GM03348 (cell line): ENCODE results near the gene ABCA13.
"Not testable (repeated sequence)": the region's sequence is repeated elsewhere in the genome, so short reads cannot be mapped to it uniquely, and the experiment has no call there.

Experiments used
- DNase-seq: peaks from one replicate; pipeline ENCODE4 v3.0.0; 2012; ENCODE audit warnings: low spot score

The ABCA13 gene

DNA sequence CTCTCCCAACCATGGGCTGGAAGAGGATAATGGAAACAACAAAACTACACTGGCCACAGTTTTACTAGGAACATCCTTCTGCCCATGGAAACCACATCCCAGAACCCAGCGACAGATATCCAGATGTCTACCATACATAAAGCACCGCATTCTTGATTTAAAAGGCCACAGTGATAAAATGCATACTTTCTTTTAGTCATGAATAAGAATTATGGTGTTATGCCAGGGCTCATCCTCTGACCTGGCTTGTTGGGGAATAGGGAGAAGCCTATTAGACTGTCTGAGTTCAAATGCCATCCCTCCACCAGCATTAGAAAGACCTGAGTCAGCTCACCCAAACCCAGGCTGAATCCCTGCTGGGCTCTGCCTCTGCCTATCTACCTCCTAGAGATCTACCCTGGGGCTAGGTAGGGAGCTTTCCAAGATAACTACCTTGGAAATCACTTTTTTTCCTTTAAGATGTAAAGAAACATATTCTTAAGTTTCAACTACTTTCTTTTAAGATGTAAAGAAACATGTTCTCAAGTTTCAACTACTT lies 5.2 kb downstream of the ABCA13 start:
- peak; percentile 39 for DNase-seq

DNA sequence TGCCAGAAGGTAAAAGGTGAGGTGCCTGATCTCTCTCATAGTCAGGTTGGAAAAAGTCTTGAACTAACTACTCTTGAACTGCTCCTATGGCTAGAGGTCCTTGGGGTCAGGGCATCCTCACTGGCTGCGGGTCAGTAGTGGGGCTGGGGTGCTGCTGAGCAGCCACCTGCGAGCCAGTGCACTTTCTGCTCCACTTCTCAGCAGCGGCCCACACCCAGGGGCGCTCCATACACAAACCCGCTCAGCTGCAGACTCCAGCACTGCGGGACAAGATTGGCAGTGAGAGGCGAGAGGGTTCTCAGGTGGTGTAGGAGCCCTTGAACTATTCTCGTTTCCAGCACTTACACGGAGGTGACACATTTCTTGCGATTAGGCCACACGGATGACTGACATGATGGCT lies 6.0 kb downstream of the ABCA13 start:
- no peak for DNase-seq

DNA sequence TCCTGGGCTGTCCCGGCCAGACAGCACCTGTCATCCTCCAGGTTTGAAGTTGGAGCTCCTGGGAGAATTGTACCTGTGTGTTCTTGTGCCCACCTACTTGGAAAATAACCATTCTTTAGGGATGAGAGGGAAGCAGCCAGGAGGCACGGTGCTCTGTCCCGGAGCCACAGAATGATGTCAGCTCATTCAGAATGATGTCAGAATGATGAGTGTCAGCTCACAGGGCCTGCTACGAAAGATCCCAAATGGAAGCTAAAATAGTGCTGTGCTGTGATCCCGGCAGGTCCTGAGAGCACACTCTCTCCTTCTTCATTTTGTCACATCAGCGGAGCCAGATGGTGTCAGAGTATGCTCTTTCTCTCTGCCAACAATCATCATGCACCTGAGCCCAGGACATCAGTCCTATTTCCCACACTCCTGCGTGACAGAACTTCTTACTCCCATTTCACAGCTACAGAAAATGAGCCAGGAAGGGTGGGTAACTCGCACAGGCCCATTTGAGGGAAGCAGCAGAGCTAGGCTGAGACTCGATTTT lies 8.3 kb downstream of the ABCA13 start:
- DNase-seq, result no peak

DNA sequence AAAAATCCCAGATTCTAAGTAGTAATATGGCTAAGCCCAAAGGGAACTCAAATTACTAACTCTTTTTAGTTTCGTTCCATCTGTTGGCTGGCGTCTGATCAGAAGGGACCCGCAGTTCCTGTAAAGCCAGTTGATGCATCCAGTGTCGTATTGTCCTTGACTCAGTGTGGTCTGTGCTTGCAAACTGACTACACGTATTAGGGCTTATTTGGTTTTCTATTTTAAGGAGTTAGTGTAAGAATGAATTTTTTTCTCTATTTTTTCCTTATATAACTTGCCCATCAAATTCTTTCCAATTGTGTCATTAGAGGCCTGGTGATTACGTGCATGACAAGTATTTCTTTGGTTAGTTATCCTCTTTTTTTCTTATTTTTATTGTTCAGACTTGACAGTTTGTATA lies 9.7 kb downstream of the ABCA13 start:
- DNase-seq, result peak; percentile 73

DNA sequence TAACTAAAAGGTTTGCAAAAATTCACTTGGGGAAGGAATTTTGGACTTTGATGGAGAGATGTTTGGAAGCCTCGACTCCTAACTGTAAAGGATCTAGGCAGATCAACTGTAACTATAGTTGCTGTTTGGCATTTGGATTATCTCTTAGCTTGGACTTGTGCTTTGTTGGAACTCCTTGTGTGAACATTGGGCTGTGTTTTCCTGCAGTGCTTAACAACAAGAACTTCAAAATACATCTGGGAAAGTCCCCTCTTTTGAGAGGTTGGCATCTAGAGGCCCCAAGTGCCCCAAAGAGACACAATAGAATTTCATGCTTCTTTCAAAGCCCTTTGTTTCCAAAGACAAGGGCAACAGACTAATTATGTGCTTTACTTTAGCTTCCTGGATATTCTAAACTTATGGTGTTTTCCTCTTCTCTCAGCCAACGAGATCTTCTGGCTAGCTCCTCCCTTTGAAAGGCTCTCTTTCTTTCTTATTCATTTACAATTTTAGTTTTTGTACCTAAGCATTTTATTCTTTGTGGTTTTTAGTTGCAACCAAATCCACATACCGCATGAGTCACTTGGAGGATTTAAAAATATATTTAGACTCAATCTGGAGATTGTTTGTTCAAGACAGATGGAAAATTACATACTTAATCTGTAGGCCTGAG lies 11.6 kb downstream of the ABCA13 start:
- DNase-seq, result peak; percentile 48

DNA sequence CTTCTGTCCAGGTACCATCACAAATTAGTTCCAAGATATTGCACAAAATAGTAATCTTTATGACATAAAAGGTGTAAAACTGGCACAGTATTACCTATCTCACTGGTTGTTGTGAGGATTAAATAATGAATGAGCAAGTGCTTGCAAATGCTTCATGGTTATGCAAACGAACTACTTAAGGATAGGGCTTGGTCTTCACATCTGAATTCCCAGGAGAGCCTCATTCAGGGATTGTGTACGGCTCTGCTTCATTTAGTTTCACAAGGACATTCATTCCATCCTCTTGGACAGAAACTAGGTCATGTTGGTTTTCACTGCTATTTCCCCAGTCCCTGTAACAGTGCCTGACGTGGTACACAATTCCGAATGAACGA lies 12.1 kb downstream of the ABCA13 start:
- no peak for DNase-seq

DNA sequence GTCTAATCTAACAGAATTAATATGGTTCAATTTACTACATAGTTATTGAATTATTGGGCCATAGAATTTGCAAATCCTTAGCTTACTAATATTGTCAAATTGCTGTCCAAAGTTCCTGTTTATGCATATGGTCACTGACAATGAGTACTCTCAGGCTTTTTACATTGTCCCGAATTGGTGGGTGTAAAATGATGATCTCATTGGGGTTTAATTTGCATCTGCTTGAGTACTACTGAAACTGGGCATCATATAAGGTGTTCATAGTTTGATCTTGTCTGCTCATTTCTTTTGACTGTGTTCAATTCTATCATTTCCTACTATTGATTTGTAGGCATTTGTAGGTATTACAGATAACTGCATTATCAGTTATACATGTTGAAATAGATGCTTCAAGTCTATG lies 12.7 kb downstream of the ABCA13 start:
- no peak for DNase-seq

DNA sequence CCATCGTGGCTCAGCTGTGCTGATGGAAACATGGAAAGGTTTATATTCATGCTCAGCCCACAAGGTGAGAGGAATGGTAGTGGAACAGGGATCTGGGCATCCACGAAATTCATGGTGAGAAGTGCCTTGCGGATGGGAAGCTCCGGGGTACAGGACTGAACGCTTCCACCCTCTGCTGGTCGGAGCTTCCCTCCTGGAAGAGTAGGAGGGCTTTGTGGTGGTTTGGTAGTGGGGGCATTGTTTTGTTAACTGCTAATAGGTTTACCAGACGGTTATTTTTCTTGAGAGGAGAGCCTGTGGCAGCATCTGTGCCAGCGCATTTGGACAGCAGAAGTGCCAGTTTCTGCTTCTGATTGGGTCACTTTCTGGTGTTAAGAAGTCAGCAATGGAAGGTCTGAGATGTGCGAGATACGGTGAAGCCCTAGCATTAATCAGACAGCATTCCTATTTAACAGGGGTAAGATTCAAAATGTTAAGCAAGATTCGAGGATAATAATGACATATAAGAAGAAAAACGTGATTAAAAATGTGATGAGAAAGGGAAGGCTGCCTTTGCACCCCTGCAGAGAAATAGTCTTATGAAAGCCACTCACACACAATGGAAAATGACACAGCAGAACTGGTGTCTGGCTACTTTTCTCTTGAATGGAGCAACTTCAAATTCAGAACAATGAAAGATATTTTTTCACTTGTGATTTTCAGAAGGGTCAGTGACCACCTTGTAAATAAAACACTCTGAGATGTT lies 17.7 kb downstream of the ABCA13 start:
- no peak for DNase-seq

DNA sequence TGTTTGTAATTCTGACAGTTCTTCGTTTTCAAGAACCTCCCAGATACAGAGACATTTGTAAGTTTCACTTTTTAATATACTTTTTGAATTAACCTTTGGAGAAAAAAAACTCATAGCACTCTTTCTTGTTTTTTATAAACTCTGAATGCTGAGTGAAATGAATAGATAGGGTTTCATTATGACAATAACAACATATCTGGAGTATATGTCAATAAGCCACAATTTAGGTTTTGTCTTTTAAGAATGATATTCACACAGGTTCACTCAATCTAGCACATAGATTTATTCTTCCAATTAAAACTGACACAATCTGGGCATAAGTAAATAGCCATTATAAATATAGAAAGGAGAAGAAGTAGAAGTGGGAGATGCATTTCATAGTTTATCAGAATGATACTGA lies 21.7 kb downstream of the ABCA13 start:
- DNase-seq, result no peak

DNA sequence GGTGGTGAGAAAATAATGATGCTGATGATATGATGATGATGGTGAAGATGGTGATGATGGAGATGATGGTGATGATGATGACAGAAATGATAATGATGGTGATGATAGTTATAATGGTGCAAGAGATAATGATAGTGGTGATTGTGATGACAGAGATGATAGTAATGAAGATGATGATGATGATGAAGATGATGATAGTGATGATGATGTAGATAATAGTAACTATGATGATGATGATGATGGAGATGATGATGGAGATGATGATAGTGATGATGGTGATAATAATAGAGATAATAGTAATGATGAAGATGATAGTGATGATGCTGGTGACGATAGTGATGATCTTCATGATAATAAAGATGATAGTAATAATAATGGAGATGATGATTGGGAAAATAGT lies 22.2 kb downstream of the ABCA13 start:
- no peak for DNase-seq

DNA sequence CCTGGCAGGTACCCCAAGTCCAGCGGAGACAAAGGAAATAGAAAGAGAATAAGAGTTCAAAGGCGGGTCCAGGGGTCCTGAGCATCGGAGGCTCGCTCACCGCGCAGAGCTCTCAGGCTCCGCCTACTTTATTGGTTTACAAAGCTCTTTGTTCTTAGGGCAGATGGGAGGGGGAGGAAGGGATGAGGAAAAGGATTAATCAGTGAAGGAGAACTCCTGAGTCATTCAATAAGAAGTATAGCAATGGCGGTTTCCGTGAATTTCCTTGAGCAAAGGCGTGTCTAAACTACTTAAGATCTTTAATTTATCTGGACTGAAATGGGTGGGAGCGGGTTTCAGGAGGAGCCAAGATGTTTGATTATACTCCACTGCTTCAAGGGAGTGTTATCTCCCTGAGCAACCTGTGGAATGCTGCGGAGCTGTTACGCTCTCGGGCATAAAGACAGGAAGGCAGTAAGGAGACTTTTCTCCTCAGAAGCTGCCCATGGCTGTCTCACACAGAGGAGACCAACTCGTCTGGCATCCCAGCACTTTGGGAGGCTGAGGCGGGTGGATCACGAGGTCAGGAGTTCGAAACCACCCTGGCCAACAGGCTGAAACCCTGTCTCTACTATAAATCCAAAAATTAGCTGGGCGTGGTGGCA lies 29.8 kb downstream of the ABCA13 start:
- not testable (repeated sequence) for DNase-seq

DNA sequence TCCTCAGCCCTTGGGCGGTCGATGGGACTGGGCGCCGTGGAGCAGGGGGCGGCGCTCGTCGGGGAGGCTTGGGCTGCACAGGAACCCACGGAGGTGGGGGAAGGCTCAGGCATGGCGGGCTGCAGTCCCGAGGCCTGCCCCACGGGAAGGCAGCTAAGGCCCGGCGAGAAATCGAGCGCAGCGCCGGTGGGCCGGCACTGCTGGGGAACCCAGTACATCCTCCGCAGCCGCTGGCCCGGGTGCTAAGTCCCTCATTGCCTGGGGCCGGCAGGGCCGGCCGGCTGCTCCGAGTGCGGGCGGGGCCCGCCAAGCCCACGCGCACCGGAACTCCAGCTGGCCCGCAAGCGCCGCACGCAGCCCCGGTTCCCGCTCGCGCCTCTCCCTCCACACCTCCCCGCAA lies 31.7 kb downstream of the ABCA13 start:
- not testable (repeated sequence) for DNase-seq

DNA sequence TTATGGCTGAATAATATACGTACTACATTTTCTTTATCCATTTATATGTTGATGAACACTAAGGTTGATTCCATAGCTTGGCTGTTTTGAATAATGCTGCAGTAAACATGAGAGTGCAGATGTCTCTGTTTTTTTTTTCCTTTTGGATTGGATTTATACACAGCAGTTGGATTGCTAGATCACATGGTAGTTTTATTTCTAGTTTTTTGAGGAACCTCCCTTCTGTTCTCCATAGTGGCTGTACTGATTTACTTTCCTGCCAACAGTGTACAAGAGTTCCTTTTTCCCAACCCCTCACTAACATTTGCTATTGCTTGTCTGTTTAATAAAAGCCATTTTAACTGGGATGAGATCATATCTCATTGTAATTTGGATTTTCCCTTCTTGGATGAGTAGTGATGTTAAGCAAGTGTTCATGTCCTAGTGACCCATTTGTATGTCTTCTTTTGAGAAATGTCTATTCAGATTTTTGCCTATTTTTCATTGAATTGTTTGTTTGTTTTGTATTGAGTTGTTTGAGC lies 36.0 kb downstream of the ABCA13 start:
- no peak for DNase-seq

DNA sequence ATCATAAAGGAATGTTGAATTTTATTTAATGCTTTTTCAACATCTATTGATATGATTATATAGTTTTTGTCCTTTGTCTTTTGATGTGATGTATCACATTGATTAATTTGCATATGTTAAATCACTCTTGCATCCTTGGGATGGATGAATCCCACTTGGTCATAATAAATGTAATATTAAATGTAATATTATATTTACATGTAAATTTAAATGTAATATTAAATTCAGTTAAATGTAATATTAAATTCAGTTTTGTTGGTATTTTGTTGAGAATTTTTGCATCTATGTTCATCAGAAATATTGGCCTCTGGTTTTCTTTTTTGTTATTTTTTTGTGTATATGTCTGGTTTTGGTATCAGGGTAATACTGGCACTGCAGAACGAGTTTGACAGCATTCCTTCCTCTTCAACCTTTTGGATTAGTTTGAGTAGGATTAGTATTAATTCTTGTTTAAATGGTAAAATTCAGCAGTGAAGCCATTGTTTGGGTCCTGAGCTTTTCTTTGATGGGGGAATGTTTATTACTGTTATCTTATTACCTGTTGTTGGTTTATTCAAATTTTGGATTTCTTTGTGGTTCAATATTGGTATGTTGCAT lies 37.8 kb downstream of the ABCA13 start:
- DNase-seq, result no peak

DNA sequence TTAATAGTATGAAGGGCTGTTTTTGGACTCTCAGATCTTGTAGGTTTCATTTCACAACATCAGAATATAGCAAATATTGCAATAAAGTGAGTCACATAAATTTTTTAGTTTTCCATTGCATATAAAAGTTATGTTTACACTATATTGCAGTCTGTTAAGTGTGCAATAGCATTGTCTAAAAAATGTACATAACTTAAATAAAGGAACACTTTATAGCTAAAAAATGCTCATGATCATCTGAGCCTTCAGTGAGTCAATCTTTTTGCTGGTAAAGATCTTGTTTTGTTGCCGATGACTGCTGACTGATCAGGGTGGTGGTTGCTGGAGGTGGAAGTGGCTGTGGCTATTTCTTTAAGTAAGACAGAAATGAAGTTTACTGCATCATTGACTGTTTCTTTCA lies 42.0 kb downstream of the ABCA13 start:
- DNase-seq, result no peak

DNA sequence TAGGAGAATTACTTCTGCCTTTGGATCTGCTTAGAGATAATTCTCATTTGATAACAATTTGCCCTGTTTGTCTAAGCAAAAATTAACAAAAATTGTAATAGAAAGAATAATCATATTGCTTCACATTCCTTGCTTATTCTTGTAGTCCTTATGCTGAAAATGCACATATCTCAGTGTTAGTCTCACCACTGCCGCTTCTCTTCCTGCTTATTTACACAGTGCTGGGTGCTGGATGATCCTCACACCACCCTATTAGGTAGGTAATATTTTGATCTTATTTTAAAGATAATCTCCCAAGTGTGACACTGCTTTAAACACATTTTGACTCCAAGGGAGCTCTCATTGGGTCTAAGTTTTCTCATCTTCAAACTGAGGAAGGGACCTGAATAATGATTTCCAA lies 46.0 kb downstream of the ABCA13 start:
- DNase-seq, result no peak

DNA sequence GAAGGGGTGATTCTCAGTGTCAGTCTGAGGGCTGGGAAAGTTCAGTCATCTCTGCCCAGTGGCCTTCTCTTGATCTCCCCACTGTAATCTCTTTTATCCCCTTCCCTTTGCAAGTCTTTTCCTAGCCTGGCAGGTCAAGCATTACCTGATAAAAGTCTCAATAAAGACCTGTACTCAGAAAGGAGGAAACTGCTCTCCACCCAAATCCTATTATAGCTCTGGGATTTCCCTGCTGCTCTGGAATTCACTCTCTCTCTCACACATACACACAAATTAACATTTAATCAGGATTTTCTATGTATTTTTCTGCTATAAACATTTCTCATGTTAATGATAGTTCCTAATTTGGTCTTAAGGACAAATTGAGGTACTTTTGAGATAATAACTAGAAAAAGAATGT lies 46.5 kb downstream of the ABCA13 start:
- no peak for DNase-seq

DNA sequence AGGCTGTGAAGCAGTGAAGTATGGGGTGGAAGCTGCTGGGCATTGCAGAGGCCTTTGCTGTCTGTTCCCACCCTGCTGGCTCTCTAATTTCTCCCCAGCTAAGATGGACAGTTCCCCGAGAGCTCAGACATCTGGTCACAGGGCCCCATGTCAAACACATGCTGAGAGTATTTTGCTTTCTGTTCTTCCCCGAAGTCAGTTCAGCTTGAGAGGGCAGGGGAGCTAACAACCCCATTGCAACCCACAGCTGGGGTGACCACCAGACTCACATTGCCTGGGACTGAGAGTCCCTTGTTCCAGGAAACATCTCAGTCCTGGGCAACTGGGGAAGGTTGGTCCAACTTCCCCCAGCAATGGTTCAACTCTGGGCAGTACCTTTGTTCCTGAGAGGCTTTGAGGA lies 52.8 kb downstream of the ABCA13 start:
- DNase-seq, result no peak

DNA sequence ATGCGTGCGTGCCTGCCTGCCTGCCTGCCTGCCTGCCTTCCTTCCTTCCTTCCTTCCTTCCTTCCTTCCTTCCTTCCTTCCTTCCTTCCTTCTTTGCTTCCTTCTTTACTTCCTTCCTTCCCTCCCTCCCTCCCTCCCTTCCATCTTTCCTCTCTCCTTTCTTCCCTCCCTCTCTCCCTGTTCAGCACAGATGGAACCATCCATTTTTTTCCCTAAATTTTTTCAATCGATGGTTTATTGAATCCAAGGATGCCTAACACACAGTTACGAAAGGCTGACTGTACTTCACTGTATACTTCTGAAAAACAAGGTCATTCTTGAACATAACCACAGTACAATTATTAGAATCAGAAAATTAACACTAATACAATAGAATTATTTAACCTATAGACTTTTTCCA lies 53.8 kb downstream of the ABCA13 start:
- no peak for DNase-seq

DNA sequence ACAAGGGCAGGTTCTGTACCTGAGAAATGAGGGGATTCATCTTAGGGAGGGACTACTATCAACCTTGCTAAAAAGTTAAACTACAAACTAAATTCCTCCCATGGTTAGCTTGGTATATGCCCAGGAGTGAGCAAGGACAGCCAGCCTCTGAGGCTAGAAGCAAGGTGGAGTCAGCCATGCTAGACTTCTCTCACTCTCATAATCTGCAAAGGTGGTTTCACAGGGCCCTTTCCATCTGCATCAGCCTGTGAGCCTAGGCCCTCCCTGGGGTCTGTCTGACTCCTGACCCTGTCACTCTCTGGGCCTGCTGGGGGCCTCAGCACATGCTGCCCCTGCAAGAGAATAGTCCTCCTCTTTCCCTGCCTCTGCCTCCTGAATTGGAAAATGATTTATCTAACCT lies 66.1 kb downstream of the ABCA13 start:
- no peak for DNase-seq

DNA sequence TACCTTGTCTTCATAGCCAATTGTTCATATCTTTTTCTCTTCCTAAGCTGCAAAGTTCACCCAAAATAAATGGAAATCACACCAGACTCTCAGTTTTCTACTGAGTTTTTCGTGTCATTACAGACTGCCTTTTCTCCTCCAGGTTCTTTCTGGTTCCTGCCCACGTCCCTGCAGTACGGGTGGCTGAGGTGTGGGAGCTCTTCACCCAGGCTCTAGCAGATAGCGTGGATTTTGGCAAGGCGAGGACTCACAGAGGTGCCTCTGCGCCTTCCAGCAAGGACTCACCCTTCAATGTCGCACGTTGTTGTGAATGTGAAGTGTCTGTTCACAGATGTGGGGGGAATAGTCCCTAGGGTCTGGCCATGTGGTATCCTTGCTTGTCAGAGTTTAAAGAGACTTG lies 71.6 kb downstream of the ABCA13 start:
- no peak for DNase-seq

DNA sequence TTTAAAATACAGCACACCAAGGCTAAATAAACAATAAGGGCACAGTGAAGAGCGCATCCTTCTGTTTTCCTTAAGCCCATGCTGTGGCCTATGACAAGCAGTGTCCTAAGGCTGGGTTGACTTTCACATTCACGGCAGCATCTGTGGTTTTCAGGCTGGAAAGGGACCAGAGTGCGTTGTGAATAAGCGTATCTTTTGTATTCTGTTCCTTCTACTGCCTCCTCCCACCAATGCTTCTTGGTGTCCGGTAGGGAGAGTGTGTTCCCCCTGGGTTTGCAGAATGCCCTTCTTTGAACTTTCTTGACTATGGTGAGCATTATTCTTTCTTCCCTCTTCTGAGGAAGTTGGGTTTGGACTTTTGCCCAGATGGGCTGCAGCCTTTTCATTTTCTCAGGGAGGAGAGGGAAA lies 73.6 kb downstream of the ABCA13 start:
- DNase-seq, result no peak
